ENCODE results near the gene SAP130.

DNA sequence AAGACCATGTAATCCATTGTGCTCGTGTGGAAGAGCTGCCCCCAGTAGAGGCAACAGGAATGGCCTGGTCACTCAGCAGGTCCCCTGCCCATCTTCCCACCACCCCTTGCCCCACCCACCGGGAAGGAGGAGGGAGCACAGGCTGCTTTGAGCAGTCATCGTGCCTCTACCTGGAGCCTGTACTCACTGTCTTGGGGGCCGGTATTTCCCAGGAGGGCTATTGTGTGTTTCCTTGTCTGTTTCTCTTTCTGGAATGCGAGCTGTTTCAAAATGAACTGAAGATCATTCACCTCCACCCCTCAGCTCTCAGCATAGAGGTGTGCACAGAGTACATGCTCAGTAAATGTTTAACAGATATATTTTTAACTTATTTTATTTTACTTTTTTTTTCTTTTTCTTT lies 134.4 kb downstream of the SAP130 start:
- TF ChIP-seq CTCF (IDR thresholded peaks at IDR 0.05): no peak
- no peak for TF ChIP-seq POLR2A (IDR thresholded peaks at IDR 0.05)

All from adrenal gland (tissue), 5 donors.